Measurements from ENCODE around the gene SLC4A4.

Gene SLC4A4

GRCh38 chr4:71609651-71610050 lies 270.8 kb downstream of the SLC4A4 start:
- Histone ChIP-seq H3K4me3 (ENCODE audit: low read depth in 1 of 2, low read length in 2 of 2) (no peak overlapping the region), H3K27me3 (ENCODE audit: insufficient read depth, low read length, poor library complexity) (no peaks in the 10 kb centered on the region), H4K20me1 (ENCODE audit: insufficient read depth, low read length) (no peaks in the 10 kb centered on the region), H2AFZ (ENCODE audit: low read depth, low read length) (no peak overlapping the region), H3K4me2 (ENCODE audit: insufficient read depth, low read length) (no peak overlapping the region), H3K9ac (ENCODE audit: low read depth, low read length) (no peak overlapping the region), H3K4me1 (ENCODE audit: insufficient read depth, low read length) (no peaks in the 10 kb centered on the region), H3K79me2 (ENCODE audit: insufficient read depth, low read length) (no peaks in the 10 kb centered on the region), H3K27ac (ENCODE audit: low read length) (no peak overlapping the region), H3K36me3 (ENCODE audit: insufficient read depth, low read length) (no peaks in the 10 kb centered on the region), H3K9me3 (ENCODE audit: insufficient read depth, low read length, severe bottlenecking) (no peaks in the 10 kb centered on the region)
- no peak for ATAC-seq (ENCODE audit: insufficient read depth, low read depth)
- DNase-seq, result no peak
- TF ChIP-seq, protein P1, sequence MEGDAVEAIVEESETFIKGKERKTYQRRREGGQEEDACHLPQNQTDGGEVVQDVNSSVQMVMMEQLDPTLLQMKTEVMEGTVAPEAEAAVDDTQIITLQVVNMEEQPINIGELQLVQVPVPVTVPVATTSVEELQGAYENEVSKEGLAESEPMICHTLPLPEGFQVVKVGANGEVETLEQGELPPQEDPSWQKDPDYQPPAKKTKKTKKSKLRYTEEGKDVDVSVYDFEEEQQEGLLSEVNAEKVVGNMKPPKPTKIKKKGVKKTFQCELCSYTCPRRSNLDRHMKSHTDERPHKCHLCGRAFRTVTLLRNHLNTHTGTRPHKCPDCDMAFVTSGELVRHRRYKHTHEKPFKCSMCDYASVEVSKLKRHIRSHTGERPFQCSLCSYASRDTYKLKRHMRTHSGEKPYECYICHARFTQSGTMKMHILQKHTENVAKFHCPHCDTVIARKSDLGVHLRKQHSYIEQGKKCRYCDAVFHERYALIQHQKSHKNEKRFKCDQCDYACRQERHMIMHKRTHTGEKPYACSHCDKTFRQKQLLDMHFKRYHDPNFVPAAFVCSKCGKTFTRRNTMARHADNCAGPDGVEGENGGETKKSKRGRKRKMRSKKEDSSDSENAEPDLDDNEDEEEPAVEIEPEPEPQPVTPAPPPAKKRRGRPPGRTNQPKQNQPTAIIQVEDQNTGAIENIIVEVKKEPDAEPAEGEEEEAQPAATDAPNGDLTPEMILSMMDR (IDR thresholded peaks at IDR 0.05; ENCODE audit: borderline replicate concordance, extremely low read depth, low read length, poor library complexity, severe bottlenecking), result no peak
- TF ChIP-seq EZH2 (IDR thresholded peaks at IDR 0.05; ENCODE audit: borderline replicate concordance, low read depth, low read length, severe bottlenecking), result no peak

- DNase-seq (no peak), ATAC-seq (ENCODE audit: insufficient read depth, low read depth) (no peak)
- H3K36me3 ChIP-seq (ENCODE audit: insufficient read depth, low read length), result no peaks in the 10 kb centered on the region
- H2AFZ ChIP-seq (ENCODE audit: low read depth, low read length), result no peak overlapping the region
- no peak overlapping the region for H3K4me3 ChIP-seq (ENCODE audit: low read depth in 1 of 2, low read length in 2 of 2)
- TF ChIP-seq, protein P1 (IDR thresholded peaks at IDR 0.05; ENCODE audit: borderline replicate concordance, extremely low read depth, low read length, poor library complexity, severe bottlenecking), result no peak
- no peak for TF ChIP-seq EZH2 (IDR thresholded peaks at IDR 0.05; ENCODE audit: borderline replicate concordance, low read depth, low read length, severe bottlenecking)
- no peaks in the 10 kb centered on the region for H3K79me2 ChIP-seq (ENCODE audit: insufficient read depth, low read length)
- no peak overlapping the region for H3K27ac ChIP-seq (ENCODE audit: low read length)
- H4K20me1 ChIP-seq (ENCODE audit: insufficient read depth, low read length), result no peaks in the 10 kb centered on the region
- H3K9me3 ChIP-seq (ENCODE audit: insufficient read depth, low read length, severe bottlenecking), result no peaks in the 10 kb centered on the region
- no peak overlapping the region for H3K4me2 ChIP-seq (ENCODE audit: insufficient read depth, low read length)
- H3K27me3 ChIP-seq (ENCODE audit: insufficient read depth, low read length, poor library complexity), result no peaks in the 10 kb centered on the region
- H3K4me1 ChIP-seq (ENCODE audit: insufficient read depth, low read length), result no peaks in the 10 kb centered on the region
- no peak overlapping the region for H3K9ac ChIP-seq (ENCODE audit: low read depth, low read length)
Observed at GRCh38 chr4:71614621-71615020, 275.8 kb downstream of the SLC4A4 start.

GRCh38 chr4:71616168-71616811 lies 277.5 kb downstream of the SLC4A4 start:
- no peaks in the 10 kb centered on the region for H4K20me1 ChIP-seq (ENCODE audit: insufficient read depth, low read length)
- H3K27ac ChIP-seq (ENCODE audit: low read length), result no peak overlapping the region
- ATAC-seq (ENCODE audit: insufficient read depth, low read depth) (0 out of 3 replicates have a peak, but pooled peaks have one; percentile 29), DNase-seq (no peak)
- H3K4me2 ChIP-seq (ENCODE audit: insufficient read depth, low read length), result no peak overlapping the region
- no peak overlapping the region for H3K4me3 ChIP-seq (ENCODE audit: low read depth in 1 of 2, low read length in 2 of 2)
- H2AFZ ChIP-seq (ENCODE audit: low read depth, low read length), result no peak overlapping the region
- H3K4me1 ChIP-seq (ENCODE audit: insufficient read depth, low read length), result no peaks in the 10 kb centered on the region
- no peaks in the 10 kb centered on the region for H3K79me2 ChIP-seq (ENCODE audit: insufficient read depth, low read length)
- H3K9ac ChIP-seq (ENCODE audit: low read depth, low read length), result no peak overlapping the region
- no peaks in the 10 kb centered on the region for H3K27me3 ChIP-seq (ENCODE audit: insufficient read depth, low read length, poor library complexity)
- TF ChIP-seq EZH2 (IDR thresholded peaks at IDR 0.05; ENCODE audit: borderline replicate concordance, low read depth, low read length, severe bottlenecking), result no peak
- TF ChIP-seq, protein P1 (IDR thresholded peaks at IDR 0.05; ENCODE audit: borderline replicate concordance, extremely low read depth, low read length, poor library complexity, severe bottlenecking), result no peak
- no peaks in the 10 kb centered on the region for H3K9me3 ChIP-seq (ENCODE audit: insufficient read depth, low read length, severe bottlenecking)
- H3K36me3 ChIP-seq (ENCODE audit: insufficient read depth, low read length), result no peaks in the 10 kb centered on the region
